Astrocyte (in vitro differentiated cells and primary cell): Measurements from ENCODE around the gene ZNF526. TPM values are rescaled to one million over a fixed set of nuclear protein-coding genes. Genes with fewer than 3 reads are reported as not detected.

Source experiments
- DNase-seq: peaks from one replicate; pipeline ENCODE4 v3.0.0-alpha.2; 2010; ENCODE audit warnings: low read depth
- FAIRE-seq: peaks from 2 replicates; lab custom pipeline; 2011; peaks lifted over from hg19 to GRCh38; lab: Jason Lieb, UNC
- H2AFZ ChIP-seq: 2 replicates; pipeline ENCODE4 v1.6.0; 2012; ENCODE audit warnings: low read depth, low read length, inconsistent platforms
- H3K27ac ChIP-seq: 2 replicates; pipeline ENCODE4 v1.5.1; 2011; ENCODE audit warnings: low read depth, low read length, inconsistent platforms
- H3K27me3 ChIP-seq: 2 replicates; pipeline ENCODE4 v1.6.0; 2011; ENCODE audit warnings: low read length, inconsistent platforms; ENCODE audit not compliant: insufficient read depth
- H3K36me3 ChIP-seq: 2 replicates; pipeline ENCODE4 v1.5.1; 2011; ENCODE audit warnings: low read length, inconsistent platforms; ENCODE audit not compliant: insufficient read depth
- H3K4me1 ChIP-seq: 2 replicates; pipeline ENCODE4 v1.5.1; 2011; ENCODE audit warnings: low read length, inconsistent platforms; ENCODE audit not compliant: insufficient read depth
- H3K4me2 ChIP-seq: 2 replicates; pipeline ENCODE4 v1.6.0; 2012; ENCODE audit warnings: low read length, inconsistent platforms
- H3K4me3 ChIP-seq: 2 replicates; pipeline ENCODE4 v1.5.1; 2011; ENCODE audit warnings: low read depth, mild to moderate bottlenecking, low read length, inconsistent platforms; ENCODE audit not compliant: insufficient read depth
- H3K79me2 ChIP-seq: 2 replicates; pipeline ENCODE4 v1.6.0; 2012; ENCODE audit warnings: mild to moderate bottlenecking, low read length, inconsistent platforms; ENCODE audit not compliant: insufficient read depth
- H3K9ac ChIP-seq: 2 replicates; pipeline ENCODE4 v1.6.0; 2012; ENCODE audit warnings: mild to moderate bottlenecking, low read length, inconsistent platforms
- H3K9me3 ChIP-seq: 2 replicates; pipeline ENCODE4 v1.5.1; 2012; ENCODE audit warnings: low read depth, mild to moderate bottlenecking, low read length, inconsistent platforms; ENCODE audit not compliant: insufficient read depth
- H4K20me1 ChIP-seq: 2 replicates; pipeline ENCODE4 v1.6.0; 2012; ENCODE audit warnings: low read length, inconsistent platforms; ENCODE audit not compliant: insufficient read depth
- H3K27ac Mint-ChIP-seq: one replicate; pipeline ENCODE4 v1.8.0; 2021; ENCODE audit warnings: mild to moderate bottlenecking, mixed read lengths; ENCODE audit not compliant: unreplicated experiment
- H3K27me3 Mint-ChIP-seq: one replicate; pipeline ENCODE4 v1.8.0; 2021; ENCODE audit warnings: low read depth, mixed read lengths; ENCODE audit not compliant: unreplicated experiment
- H3K36me3 Mint-ChIP-seq: one replicate; pipeline ENCODE4 v1.8.0; 2021; ENCODE audit warnings: low read depth, mixed read lengths; ENCODE audit not compliant: unreplicated experiment
- H3K4me1 Mint-ChIP-seq: one replicate; pipeline ENCODE4 v1.8.0; 2021; ENCODE audit warnings: low read depth, mixed read lengths; ENCODE audit not compliant: unreplicated experiment
- H3K4me3 Mint-ChIP-seq: one replicate; pipeline ENCODE4 v1.8.0; 2021; ENCODE audit warnings: mild to moderate bottlenecking, moderate library complexity, mixed read lengths; ENCODE audit not compliant: unreplicated experiment
- H3K9me3 Mint-ChIP-seq: one replicate; pipeline ENCODE4 v1.8.0; 2021; ENCODE audit warnings: mild to moderate bottlenecking, mixed read lengths; ENCODE audit not compliant: unreplicated experiment
- CTCF ChIP-seq: IDR thresholded peaks from 2 replicates; pipeline ENCODE4 v1.5.1; 2011; ENCODE audit warnings: low read depth, mild to moderate bottlenecking, inconsistent platforms, low read length, moderate library complexity; ENCODE audit not compliant: insufficient read depth
- EZH2 ChIP-seq: IDR thresholded peaks from 2 replicates; pipeline ENCODE4 v1.6.1; 2012; ENCODE audit warnings: mild to moderate bottlenecking, low read length, inconsistent platforms; ENCODE audit not compliant: insufficient read depth
- total RNA-seq: library from RNA; stranded (reverse); gene quantifications from 2 replicates; pipeline ENCODE4 v1.2.1, GENCODE V29; 2021

Gene ZNF526
- total RNA-seq, 1 donor from 2014 or later, result 20.2 TPM

GRCh38 chr19:42270346-42271044 is 50.4 kb downstream of the ZNF526 start:
- Histone ChIP-seq H3K79me2 (peaks cover 62% of the 10 kb centered on the region), H3K27ac (peak overlapping the region; percentile 92), H3K9me3 (no peaks in the 10 kb centered on the region), H3K4me2 (peak overlapping the region; percentile 100), H3K4me3 (peak overlapping the region; percentile 86), H3K9ac (peak overlapping the region; percentile 95), H3K27me3 (no peaks in the 10 kb centered on the region), H3K36me3 (peaks cover 6% of the 10 kb centered on the region), H3K4me1 (peaks cover 30% of the 10 kb centered on the region), H2AFZ (no peak overlapping the region), H4K20me1 (peaks cover 16% of the 10 kb centered on the region)
- H3K4me3 Mint-ChIP-seq, result peak overlapping the region; percentile 86
- peaks cover 9% of the 10 kb centered on the region for H3K36me3 Mint-ChIP-seq
- FAIRE-seq, result peak; percentile 39
- no peaks in the 10 kb centered on the region for H3K27me3 Mint-ChIP-seq
- H3K9me3 Mint-ChIP-seq, result no peaks in the 10 kb centered on the region
- peak overlapping the region; percentile 92 for H3K27ac Mint-ChIP-seq
- no peak for TF ChIP-seq EZH2
- no peak for TF ChIP-seq CTCF
- DNase-seq, result peak; percentile 58
- peaks cover 22% of the 10 kb centered on the region for H3K4me1 Mint-ChIP-seq

- Mint-ChIP-seq H3K9me3 (no peaks in the 10 kb centered on the region), H3K27ac (no peak overlapping the region), H3K36me3 (peaks cover 12% of the 10 kb centered on the region), H3K27me3 (no peaks in the 10 kb centered on the region), H3K4me3 (peak overlapping the region; percentile 66), H3K4me1 (peaks cover 26% of the 10 kb centered on the region)
- Histone ChIP-seq H3K36me3 (peaks cover 6% of the 10 kb centered on the region), H3K4me2 (peak overlapping the region; percentile 100), H4K20me1 (peaks cover 19% of the 10 kb centered on the region), H3K79me2 (peaks cover 67% of the 10 kb centered on the region), H3K27me3 (no peaks in the 10 kb centered on the region), H3K4me3 (peak overlapping the region; percentile 86), H3K27ac (peak overlapping the region; percentile 92), H3K9ac (peak overlapping the region; percentile 95), H3K9me3 (no peaks in the 10 kb centered on the region), H3K4me1 (peaks cover 30% of the 10 kb centered on the region), H2AFZ (no peak overlapping the region)
- no peak for FAIRE-seq
- TF ChIP-seq CTCF (no peak), EZH2 (no peak)
- no peak for DNase-seq
Measured at GRCh38 chr19:42271045-42271419, 50.9 kb downstream of the ZNF526 start.
